HCT116 (cell line): ENCODE results near the gene B3GALT5.

Experiments
- ATF3 ChIP-seq: IDR thresholded peaks from 2 replicates; pipeline ENCODE4 v1.6.1; 2012
- CEBPB ChIP-seq: IDR thresholded peaks from 2 replicates; pipeline ENCODE4 v1.6.1; 2012; ENCODE audit warnings: low read depth
- CTCF ChIP-seq, 3 experiments: fragments of 200-600 bp in 1 of 3; sonication (generic) in 1 of 3; IDR thresholded peaks in 2 of 3; conservative IDR thresholded peaks in 1 of 3; 2 replicates each; pipeline ENCODE4 v1.5.1; 2012 to 2017; ENCODE audit warnings: low read depth in 2 of 3, low read length in 2 of 3, antibody characterized with exemption in 1 of 3, borderline replicate concordance in 1 of 3, control low read depth in 1 of 3, mild to moderate bottlenecking in 1 of 3, mixed read lengths in 1 of 3, mixed run types in 1 of 3, moderate library complexity in 1 of 3; ENCODE audit not compliant: insufficient read depth in 1 of 3
- EGR1 ChIP-seq: IDR thresholded peaks from 2 replicates; pipeline ENCODE4 v1.6.1; 2012; ENCODE audit warnings: low read depth
- EZH2 ChIP-seq: fragments of 200-600 bp; sonication (generic); IDR thresholded peaks from 2 replicates; pipeline ENCODE4 v1.6.1; 2017; ENCODE audit warnings: antibody characterized with exemption, mixed run types
- EZH2phosphoT487 ChIP-seq: fragments of 200-600 bp; IDR thresholded peaks from 2 replicates; pipeline ENCODE4 v1.6.1; 2018; ENCODE audit warnings: antibody characterized with exemption, borderline replicate concordance
- JUND ChIP-seq: IDR thresholded peaks from 2 replicates; pipeline ENCODE4 v1.6.1; 2012
- MAX ChIP-seq: IDR thresholded peaks from 2 replicates; pipeline ENCODE4 v1.6.1; 2012
- POLR2A ChIP-seq: IDR thresholded peaks from 2 replicates; pipeline ENCODE4 v1.7.0; 2011; ENCODE audit warnings: borderline replicate concordance; ENCODE audit not compliant: insufficient read depth, insufficient read length; ENCODE audit errors: extremely low read depth
- POLR2AphosphoS5 ChIP-seq: IDR thresholded peaks from 2 replicates; pipeline ENCODE4 v1.6.1; 2011; ENCODE audit warnings: mild to moderate bottlenecking, low read depth, low read length, moderate library complexity
- RAD21 ChIP-seq: IDR thresholded peaks from 2 replicates; pipeline ENCODE4 v1.6.1; 2012; ENCODE audit warnings: low read depth, mild to moderate bottlenecking
- SIN3A ChIP-seq: IDR thresholded peaks from 2 replicates; pipeline ENCODE4 v1.6.1; 2012; ENCODE audit warnings: low read depth
- YY1 ChIP-seq: IDR thresholded peaks from 2 replicates; pipeline ENCODE4 v1.6.1; 2011; ENCODE audit warnings: low read length, low read depth, moderate library complexity, mild to moderate bottlenecking; ENCODE audit not compliant: insufficient replicate concordance; ENCODE audit errors: extremely low read depth
- ZNF274 ChIP-seq: fragments of 200-500 bp; sonication (Bioruptor generic); IDR thresholded peaks from 2 replicates; pipeline ENCODE4 v1.6.1; 2014; ENCODE audit warnings: mild to moderate bottlenecking, low read depth, low read length, inconsistent platforms

GRCh38 chr21:39664586-39664985, 51.8 kb downstream of the B3GALT5 start:
- no peak for TF ChIP-seq CTCF (IDR thresholded peaks at IDR 0.05 in 2 of 3, conservative IDR thresholded peaks at IDR 0.05 in 1 of 3; ENCODE audit: borderline replicate concordance in 1 of 3, insufficient read depth in 1 of 3, low read depth in 2 of 3, low read length in 2 of 3)
- no peak for TF ChIP-seq POLR2AphosphoS5
- TF ChIP-seq EZH2: no peak
- TF ChIP-seq JUND: no peak
- TF ChIP-seq EZH2phosphoT487: no peak
- no peak for TF ChIP-seq SIN3A
- no peak for TF ChIP-seq POLR2A
- TF ChIP-seq CEBPB: no peak
- TF ChIP-seq MAX: no peak
- no peak for TF ChIP-seq YY1
- no peak for TF ChIP-seq EGR1
- no peak for TF ChIP-seq ZNF274
- no peak for TF ChIP-seq RAD21
- no peak for TF ChIP-seq ATF3
